ENCODE measurements around the gene ARHGAP24. TPM values are rescaled to one million over a fixed set of nuclear protein-coding genes. Genes with fewer than 3 reads are reported as not detected.

ARHGAP24 gene
- total RNA-seq, 2 experiments from 2014 or later, result 0.30 to 0.53 TPM

- no peaks in the 10 kb centered on the region for H3K36me3 Mint-ChIP-seq (ENCODE audit: low read depth)
- H3K27me3 Mint-ChIP-seq, result no peaks in the 10 kb centered on the region
- DNase-seq (no peak), ATAC-seq (ENCODE audit: poor library complexity) (no peak)
- no peak overlapping the region for H3K4me3 ChIP-seq (ENCODE audit: low read length)
- H3K27me3 ChIP-seq (ENCODE audit: control insufficient read depth in 1 of 2, insufficient read depth in 2 of 2, low read length in 2 of 2), result no peaks in the 10 kb centered on the region
- POLR2A ChIA-PET, result no interaction called here
- no peaks in the 10 kb centered on the region for H3K4me1 ChIP-seq (ENCODE audit: insufficient read depth, low read length)
- intact Hi-C loops (cut with DNase I, micrococcal nuclease), result no loop called here
- no peak overlapping the region for H3K27ac ChIP-seq (ENCODE audit: low read depth in 1 of 2, low read length in 2 of 2)
- no peaks in the 10 kb centered on the region for H3K4me1 Mint-ChIP-seq (ENCODE audit: low read depth)
- no peaks in the 10 kb centered on the region for H3K9me3 Mint-ChIP-seq
- no peak overlapping the region for H3K4me3 Mint-ChIP-seq
- CTCF ChIA-PET, result no interaction called here
- H3K27ac Mint-ChIP-seq, result no peak overlapping the region
- H3K9me3 ChIP-seq (ENCODE audit: control insufficient read depth in 1 of 2, insufficient read depth in 1 of 2, low read length in 2 of 2), result no peaks in the 10 kb centered on the region
- no peaks in the 10 kb centered on the region for H3K36me3 ChIP-seq (ENCODE audit: insufficient read depth, low read length)
- TF ChIP-seq, protein P1, sequence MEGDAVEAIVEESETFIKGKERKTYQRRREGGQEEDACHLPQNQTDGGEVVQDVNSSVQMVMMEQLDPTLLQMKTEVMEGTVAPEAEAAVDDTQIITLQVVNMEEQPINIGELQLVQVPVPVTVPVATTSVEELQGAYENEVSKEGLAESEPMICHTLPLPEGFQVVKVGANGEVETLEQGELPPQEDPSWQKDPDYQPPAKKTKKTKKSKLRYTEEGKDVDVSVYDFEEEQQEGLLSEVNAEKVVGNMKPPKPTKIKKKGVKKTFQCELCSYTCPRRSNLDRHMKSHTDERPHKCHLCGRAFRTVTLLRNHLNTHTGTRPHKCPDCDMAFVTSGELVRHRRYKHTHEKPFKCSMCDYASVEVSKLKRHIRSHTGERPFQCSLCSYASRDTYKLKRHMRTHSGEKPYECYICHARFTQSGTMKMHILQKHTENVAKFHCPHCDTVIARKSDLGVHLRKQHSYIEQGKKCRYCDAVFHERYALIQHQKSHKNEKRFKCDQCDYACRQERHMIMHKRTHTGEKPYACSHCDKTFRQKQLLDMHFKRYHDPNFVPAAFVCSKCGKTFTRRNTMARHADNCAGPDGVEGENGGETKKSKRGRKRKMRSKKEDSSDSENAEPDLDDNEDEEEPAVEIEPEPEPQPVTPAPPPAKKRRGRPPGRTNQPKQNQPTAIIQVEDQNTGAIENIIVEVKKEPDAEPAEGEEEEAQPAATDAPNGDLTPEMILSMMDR (IDR thresholded peaks at IDR 0.05), result no peak
Measured at GRCh38 chr4:85979276-85979675, 504.3 kb downstream of the ARHGAP24 start.

DNA sequence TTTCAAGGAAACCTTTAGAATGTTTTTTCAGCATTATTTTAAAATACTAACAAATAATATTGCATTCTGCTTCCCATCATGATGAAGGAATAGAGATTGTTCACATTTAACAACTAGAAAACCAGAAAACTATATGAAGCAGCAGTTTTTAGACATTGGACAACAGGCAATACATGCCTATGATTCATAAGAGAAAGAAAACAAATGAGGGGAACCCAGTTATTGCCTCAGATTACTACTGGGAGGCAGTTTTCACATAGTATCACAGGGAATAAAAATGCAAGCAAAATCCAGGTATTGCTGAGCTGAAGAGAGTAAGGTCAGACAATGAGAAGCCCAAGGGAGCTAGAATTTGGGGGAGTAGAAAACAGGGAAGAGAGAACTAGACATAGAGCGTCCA lies 511.3 kb downstream of the ARHGAP24 start:
- Histone ChIP-seq H3K4me1 (ENCODE audit: insufficient read depth, low read length) (no peaks in the 10 kb centered on the region), H3K36me3 (ENCODE audit: insufficient read depth, low read length) (no peaks in the 10 kb centered on the region), H3K4me3 (ENCODE audit: low read length) (no peak overlapping the region), H3K27ac (ENCODE audit: low read depth in 1 of 2, low read length in 2 of 2) (no peak overlapping the region), H3K9me3 (ENCODE audit: control insufficient read depth in 1 of 2, insufficient read depth in 1 of 2, low read length in 2 of 2) (no peaks in the 10 kb centered on the region), H3K27me3 (ENCODE audit: control insufficient read depth in 1 of 2, insufficient read depth in 2 of 2, low read length in 2 of 2) (no peaks in the 10 kb centered on the region)
- H3K27ac Mint-ChIP-seq, result no peak overlapping the region
- H3K9me3 Mint-ChIP-seq, result peaks cover 2% of the 10 kb centered on the region
- TF ChIP-seq, protein P1 (IDR thresholded peaks at IDR 0.05), result no peak
- intact Hi-C loops (cut with DNase I, micrococcal nuclease), result no loop called here
- DNase-seq (no peak), ATAC-seq (ENCODE audit: poor library complexity) (no peak)
- ChIA-PET POLR2A (no interaction called here), CTCF (no interaction called here)
- no peaks in the 10 kb centered on the region for H3K36me3 Mint-ChIP-seq (ENCODE audit: low read depth)
- no peak overlapping the region for H3K4me3 Mint-ChIP-seq
- no peaks in the 10 kb centered on the region for H3K27me3 Mint-ChIP-seq
- H3K4me1 Mint-ChIP-seq (ENCODE audit: low read depth), result no peaks in the 10 kb centered on the region

DNA sequence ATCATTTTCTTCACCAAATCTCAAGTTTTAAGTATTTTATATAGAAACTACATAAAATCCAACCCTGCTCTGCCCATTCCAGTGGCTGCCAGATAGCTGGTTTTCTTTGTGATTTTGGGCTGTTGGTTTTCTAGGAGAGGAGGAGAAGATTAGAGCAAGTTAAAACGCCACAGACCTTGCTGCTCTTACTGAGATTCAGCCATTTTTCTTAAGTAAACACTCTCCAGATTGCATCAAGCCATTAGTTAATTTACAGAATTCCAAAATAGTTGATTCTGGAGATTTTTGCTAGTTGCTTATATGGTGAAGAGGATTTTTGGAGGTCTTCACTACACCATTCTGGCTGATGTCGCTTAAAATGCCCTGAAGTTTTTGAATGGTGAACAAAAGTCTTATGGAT lies 518.7 kb downstream of the ARHGAP24 start:
- H3K4me1 Mint-ChIP-seq (ENCODE audit: low read depth), result no peaks in the 10 kb centered on the region

More for the DNA sequence above, 518.7 kb downstream of the ARHGAP24 start:
- ATAC-seq (ENCODE audit: poor library complexity) (no peak), DNase-seq (no peak)
- Histone ChIP-seq H3K27me3 (ENCODE audit: control insufficient read depth in 1 of 2, insufficient read depth in 2 of 2, low read length in 2 of 2) (no peaks in the 10 kb centered on the region), H3K36me3 (ENCODE audit: insufficient read depth, low read length) (no peaks in the 10 kb centered on the region), H3K9me3 (ENCODE audit: control insufficient read depth in 1 of 2, insufficient read depth in 1 of 2, low read length in 2 of 2) (no peaks in the 10 kb centered on the region), H3K4me1 (ENCODE audit: insufficient read depth, low read length) (no peaks in the 10 kb centered on the region), H3K27ac (ENCODE audit: low read depth in 1 of 2, low read length in 2 of 2) (no peak overlapping the region), H3K4me3 (ENCODE audit: low read length) (no peak overlapping the region)
- Mint-ChIP-seq H3K36me3 (ENCODE audit: low read depth) (no peaks in the 10 kb centered on the region), H3K4me3 (no peak overlapping the region), H3K27ac (no peak overlapping the region), H3K9me3 (no peaks in the 10 kb centered on the region), H3K27me3 (no peaks in the 10 kb centered on the region)
- intact Hi-C loops (cut with DNase I, micrococcal nuclease), result no loop called here
- TF ChIP-seq, protein P1 (IDR thresholded peaks at IDR 0.05), result no peak
- POLR2A ChIA-PET, result no interaction called here
- CTCF ChIA-PET, result no interaction called here

Data from CD4-positive, alpha-beta T cell (primary cell).